Measurements from ENCODE around the gene LTA4H.

Gene LTA4H

DNA sequence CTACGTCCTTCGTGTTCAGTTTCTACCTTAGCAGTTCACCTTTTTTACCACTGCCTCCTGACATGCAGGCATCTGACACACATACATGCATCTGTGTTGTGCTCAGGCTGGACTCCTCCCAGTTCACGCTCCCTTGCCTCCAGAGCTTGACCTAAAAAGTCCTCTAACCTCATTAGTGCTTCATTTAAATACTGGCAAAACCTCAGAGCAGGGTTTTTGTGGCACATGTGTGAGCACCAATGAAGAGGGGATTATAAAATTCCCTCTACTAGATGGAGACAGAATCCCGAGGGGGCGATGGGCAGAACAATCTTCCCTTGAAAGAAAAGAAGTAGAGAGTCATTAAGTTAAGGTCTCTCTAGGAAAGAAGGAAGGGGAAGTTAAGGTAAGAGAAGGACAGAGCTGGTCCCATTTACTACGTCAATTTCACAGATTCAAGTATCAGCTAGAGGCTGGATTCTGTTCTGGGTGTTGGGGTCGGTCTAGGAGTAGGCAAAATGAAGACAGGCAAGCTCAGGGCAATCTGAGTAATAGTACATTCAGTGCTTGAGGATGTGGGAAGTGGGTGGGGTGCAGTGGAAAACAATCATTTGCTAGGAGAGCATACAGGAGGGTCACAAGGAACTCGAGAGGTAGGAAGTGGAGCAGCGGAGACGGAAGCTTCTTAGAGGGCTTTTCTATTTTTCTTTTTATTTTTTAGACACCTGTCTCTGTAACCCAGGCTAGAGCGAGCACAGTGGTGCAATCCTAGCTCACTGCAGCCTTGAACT is 46.7 kb downstream of the LTA4H start:
- H3K4me1 ChIP-seq (ENCODE audit: control insufficient read depth, insufficient read depth, low read length), result no peaks in the 10 kb centered on the region
- H3K27ac ChIP-seq (ENCODE audit: extremely low read depth, low read depth, low read length), result no peak overlapping the region
- no peak overlapping the region for H3K4me3 ChIP-seq (ENCODE audit: low read depth, low read length)
- H3K36me3 ChIP-seq (ENCODE audit: control insufficient read depth in 2 of 2, insufficient read depth in 1 of 2, low read length in 2 of 2), result no peaks in the 10 kb centered on the region
- CTCF ChIA-PET, result interaction anchor here (0.9 to 4.5 kb wide), 3 partner anchors 10 to 12 kb away, joined by 3 to 22 read pairs (median 4); no protein-coding TSS in a partner anchor
- H3K9me3 ChIP-seq (ENCODE audit: control insufficient read depth, insufficient read depth, low read depth, low read length), result no peaks in the 10 kb centered on the region
- POLR2A ChIA-PET, result no interaction called here
- TF ChIP-seq ZNF560 (tag by site-specific recombination; IDR thresholded peaks at IDR 0.05; ENCODE audit: borderline replicate concordance) (no peak), KLF10 (tag by site-specific recombination; IDR thresholded peaks at IDR 0.05) (no peak), ZNF558 (tag by site-specific recombination; IDR thresholded peaks at IDR 0.05) (no peak), ZNF768 (tag by site-specific recombination; IDR thresholded peaks at IDR 0.05) (no peak), ZBTB17 (tag by site-specific recombination; IDR thresholded peaks at IDR 0.05) (no peak), ZNF76 (tag by site-specific recombination; IDR thresholded peaks at IDR 0.05; ENCODE audit: borderline replicate concordance, low read depth) (no peak), ZNF701 (tag by site-specific recombination; IDR thresholded peaks at IDR 0.05) (no peak), ZNF510 (tag by site-specific recombination; IDR thresholded peaks at IDR 0.05; ENCODE audit: insufficient replicate concordance) (no peak), ZNF776 (tag by site-specific recombination; IDR thresholded peaks at IDR 0.05; ENCODE audit: borderline replicate concordance) (no peak), ZNF302 (tag by site-specific recombination; IDR thresholded peaks at IDR 0.05; ENCODE audit: low read depth) (no peak), ZNF2 (tag by site-specific recombination; IDR thresholded peaks at IDR 0.05) (no peak), ZNF433 (tag by site-specific recombination; IDR thresholded peaks at IDR 0.05; ENCODE audit: low read depth) (no peak), MYNN (tag by site-specific recombination; IDR thresholded peaks at IDR 0.05; ENCODE audit: borderline replicate concordance) (no peak), ZNF37A (tag by site-specific recombination; IDR thresholded peaks at IDR 0.05) (no peak), ZNF24 (tag by site-specific recombination; IDR thresholded peaks at IDR 0.05) (no peak), ZNF549 (tag by site-specific recombination; IDR thresholded peaks at IDR 0.05) (no peak)
- TF ChIP-seq, protein P1, sequence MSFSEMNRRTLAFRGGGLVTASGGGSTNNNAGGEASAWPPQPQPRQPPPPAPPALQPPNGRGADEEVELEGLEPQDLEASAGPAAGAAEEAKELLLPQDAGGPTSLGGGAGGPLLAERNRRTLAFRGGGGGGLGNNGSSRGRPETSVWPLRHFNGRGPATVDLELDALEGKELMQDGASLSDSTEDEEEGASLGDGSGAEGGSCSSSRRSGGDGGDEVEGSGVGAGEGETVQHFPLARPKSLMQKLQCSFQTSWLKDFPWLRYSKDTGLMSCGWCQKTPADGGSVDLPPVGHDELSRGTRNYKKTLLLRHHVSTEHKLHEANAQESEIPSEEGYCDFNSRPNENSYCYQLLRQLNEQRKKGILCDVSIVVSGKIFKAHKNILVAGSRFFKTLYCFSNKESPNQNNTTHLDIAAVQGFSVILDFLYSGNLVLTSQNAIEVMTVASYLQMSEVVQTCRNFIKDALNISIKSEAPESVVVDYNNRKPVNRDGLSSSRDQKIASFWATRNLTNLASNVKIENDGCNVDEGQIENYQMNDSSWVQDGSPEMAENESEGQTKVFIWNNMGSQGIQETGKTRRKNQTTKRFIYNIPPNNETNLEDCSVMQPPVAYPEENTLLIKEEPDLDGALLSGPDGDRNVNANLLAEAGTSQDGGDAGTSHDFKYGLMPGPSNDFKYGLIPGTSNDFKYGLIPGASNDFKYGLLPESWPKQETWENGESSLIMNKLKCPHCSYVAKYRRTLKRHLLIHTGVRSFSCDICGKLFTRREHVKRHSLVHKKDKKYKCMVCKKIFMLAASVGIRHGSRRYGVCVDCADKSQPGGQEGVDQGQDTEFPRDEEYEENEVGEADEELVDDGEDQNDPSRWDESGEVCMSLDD (tag by site-specific recombination; IDR thresholded peaks at IDR 0.05), result no peak
- TF ChIP-seq, protein P2, sequence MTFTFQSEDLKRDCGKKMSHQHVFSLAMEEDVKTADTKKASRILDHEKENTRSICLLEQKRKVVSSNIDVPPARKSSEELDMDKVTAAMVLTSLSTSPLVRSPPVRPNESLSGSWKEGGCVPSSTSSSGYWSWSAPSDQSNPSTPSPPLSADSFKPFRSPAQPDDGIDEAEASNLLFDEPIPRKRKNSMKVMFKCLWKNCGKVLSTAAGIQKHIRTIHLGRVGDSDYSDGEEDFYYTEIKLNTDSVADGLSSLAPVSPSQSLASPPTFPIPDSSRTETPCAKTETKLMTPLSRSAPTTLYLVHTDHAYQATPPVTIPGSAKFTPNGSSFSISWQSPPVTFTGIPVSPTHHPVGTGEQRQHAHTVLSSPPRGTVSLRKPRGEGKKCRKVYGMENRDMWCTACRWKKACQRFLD (tag by site-specific recombination; IDR thresholded peaks at IDR 0.05), result no peak
- TF ChIP-seq, protein P3, sequence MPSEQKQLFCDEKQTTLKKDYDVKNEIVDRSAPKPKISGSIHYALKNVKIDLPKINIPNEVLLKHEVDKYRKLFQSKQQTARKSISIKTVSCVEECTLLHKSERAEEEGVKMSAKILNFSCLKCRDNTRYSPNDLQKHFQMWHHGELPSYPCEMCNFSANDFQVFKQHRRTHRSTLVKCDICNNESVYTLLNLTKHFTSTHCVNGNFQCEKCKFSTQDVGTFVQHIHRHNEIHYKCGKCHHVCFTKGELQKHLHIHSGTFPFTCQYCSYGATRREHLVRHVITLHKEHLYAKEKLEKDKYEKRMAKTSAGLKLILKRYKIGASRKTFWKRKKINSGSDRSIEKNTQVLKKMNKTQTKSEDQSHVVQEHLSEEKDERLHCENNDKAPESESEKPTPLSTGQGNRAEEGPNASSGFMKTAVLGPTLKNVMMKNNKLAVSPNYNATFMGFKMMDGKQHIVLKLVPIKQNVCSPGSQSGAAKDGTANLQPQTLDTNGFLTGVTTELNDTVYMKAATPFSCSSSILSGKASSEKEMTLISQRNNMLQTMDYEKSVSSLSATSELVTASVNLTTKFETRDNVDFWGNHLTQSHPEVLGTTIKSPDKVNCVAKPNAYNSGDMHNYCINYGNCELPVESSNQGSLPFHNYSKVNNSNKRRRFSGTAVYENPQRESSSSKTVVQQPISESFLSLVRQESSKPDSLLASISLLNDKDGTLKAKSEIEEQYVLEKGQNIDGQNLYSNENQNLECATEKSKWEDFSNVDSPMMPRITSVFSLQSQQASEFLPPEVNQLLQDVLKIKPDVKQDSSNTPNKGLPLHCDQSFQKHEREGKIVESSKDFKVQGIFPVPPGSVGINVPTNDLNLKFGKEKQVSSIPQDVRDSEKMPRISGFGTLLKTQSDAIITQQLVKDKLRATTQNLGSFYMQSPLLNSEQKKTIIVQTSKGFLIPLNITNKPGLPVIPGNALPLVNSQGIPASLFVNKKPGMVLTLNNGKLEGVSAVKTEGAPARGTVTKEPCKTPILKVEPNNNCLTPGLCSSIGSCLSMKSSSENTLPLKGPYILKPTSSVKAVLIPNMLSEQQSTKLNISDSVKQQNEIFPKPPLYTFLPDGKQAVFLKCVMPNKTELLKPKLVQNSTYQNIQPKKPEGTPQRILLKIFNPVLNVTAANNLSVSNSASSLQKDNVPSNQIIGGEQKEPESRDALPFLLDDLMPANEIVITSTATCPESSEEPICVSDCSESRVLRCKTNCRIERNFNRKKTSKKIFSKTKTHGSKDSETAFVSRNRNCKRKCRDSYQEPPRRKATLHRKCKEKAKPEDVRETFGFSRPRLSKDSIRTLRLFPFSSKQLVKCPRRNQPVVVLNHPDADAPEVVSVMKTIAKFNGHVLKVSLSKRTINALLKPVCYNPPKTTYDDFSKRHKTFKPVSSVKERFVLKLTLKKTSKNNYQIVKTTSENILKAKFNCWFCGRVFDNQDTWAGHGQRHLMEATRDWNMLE (tag by site-specific recombination; conservative IDR thresholded peaks at IDR 0.05; ENCODE audit: low read depth), result no peak

Measured in HEK293 (cell line).